Measurements from ENCODE around the gene WDPCP. TPM values are rescaled to one million over a fixed set of nuclear protein-coding genes. Genes with fewer than 3 reads are reported as not detected.
A peak's percentile ranks its signal among the peaks of the same experiment; 100 is the strongest.
"Not testable (repeated sequence)": the region's sequence is repeated elsewhere in the genome, so short reads cannot be mapped to it uniquely, and the experiment has no call there.

The WDPCP gene
- total RNA-seq, 1 donor from 2014 or later: 5.7 TPM

DNA sequence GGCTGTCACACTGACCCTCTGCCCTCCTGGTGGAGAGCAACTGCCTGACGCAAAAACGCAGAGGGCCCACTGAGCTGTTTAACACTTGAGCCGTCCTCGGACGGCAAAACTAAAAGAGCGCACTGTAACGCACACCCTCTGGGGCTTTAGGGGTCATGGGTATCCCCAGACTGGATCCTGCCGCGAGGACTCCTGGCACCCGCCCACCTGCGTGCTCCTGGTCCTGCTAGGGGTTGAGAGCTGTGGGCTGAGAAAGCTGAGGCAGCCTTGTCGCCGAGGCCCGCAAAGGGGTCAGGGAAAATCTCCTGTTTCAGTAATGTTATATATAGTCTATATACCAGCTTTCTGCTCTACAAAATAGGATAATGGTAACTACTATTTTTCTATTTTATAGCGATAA, 39.6 kb upstream of the WDPCP start:
- H3K4me1 Mint-ChIP-seq (ENCODE audit: unreplicated experiment): peaks cover 4% of the 10 kb centered on the region
- peaks cover 3% of the 10 kb centered on the region for H3K9me3 Mint-ChIP-seq (ENCODE audit: unreplicated experiment)
- peaks cover 4% of the 10 kb centered on the region for H3K36me3 Mint-ChIP-seq (ENCODE audit: low read depth, unreplicated experiment)

GRCh38 chr2:63623763-63624162, 35.5 kb upstream of the WDPCP start:
- not testable (repeated sequence) for DNase-seq (ENCODE audit: low spot score); H3K27ac Mint-ChIP-seq (ENCODE audit: unreplicated experiment); H3K4me3 Mint-ChIP-seq (ENCODE audit: unreplicated experiment); H3K27me3 Mint-ChIP-seq (ENCODE audit: unreplicated experiment); H3K9me3 Mint-ChIP-seq (ENCODE audit: unreplicated experiment); H3K4me1 Mint-ChIP-seq (ENCODE audit: unreplicated experiment)
- H3K36me3 Mint-ChIP-seq (ENCODE audit: low read depth, unreplicated experiment): peaks cover 15% of the 10 kb centered on the region

More for the DNA sequence above, 39.6 kb upstream of the WDPCP start:
- Mint-ChIP-seq H3K4me3 (ENCODE audit: unreplicated experiment) (no peak overlapping the region), H3K27ac (ENCODE audit: unreplicated experiment) (no peak overlapping the region), H3K27me3 (ENCODE audit: unreplicated experiment) (no peaks in the 10 kb centered on the region)
- TF ChIP-seq, protein P1, sequence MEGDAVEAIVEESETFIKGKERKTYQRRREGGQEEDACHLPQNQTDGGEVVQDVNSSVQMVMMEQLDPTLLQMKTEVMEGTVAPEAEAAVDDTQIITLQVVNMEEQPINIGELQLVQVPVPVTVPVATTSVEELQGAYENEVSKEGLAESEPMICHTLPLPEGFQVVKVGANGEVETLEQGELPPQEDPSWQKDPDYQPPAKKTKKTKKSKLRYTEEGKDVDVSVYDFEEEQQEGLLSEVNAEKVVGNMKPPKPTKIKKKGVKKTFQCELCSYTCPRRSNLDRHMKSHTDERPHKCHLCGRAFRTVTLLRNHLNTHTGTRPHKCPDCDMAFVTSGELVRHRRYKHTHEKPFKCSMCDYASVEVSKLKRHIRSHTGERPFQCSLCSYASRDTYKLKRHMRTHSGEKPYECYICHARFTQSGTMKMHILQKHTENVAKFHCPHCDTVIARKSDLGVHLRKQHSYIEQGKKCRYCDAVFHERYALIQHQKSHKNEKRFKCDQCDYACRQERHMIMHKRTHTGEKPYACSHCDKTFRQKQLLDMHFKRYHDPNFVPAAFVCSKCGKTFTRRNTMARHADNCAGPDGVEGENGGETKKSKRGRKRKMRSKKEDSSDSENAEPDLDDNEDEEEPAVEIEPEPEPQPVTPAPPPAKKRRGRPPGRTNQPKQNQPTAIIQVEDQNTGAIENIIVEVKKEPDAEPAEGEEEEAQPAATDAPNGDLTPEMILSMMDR (IDR thresholded peaks at IDR 0.05; ENCODE audit: unreplicated experiment): no peak
- no peak for DNase-seq (ENCODE audit: low spot score)

GRCh38 chr2:63622751-63623150, 34.5 kb upstream of the WDPCP start:
- H3K36me3 Mint-ChIP-seq (ENCODE audit: low read depth, unreplicated experiment): peaks cover 15% of the 10 kb centered on the region
- H3K27me3 Mint-ChIP-seq (ENCODE audit: unreplicated experiment): no peaks in the 10 kb centered on the region
- no peak overlapping the region for H3K27ac Mint-ChIP-seq (ENCODE audit: unreplicated experiment)
- TF ChIP-seq, protein P1 (IDR thresholded peaks at IDR 0.05; ENCODE audit: unreplicated experiment): no peak
- H3K9me3 Mint-ChIP-seq (ENCODE audit: unreplicated experiment): peaks cover 3% of the 10 kb centered on the region
- no peak for DNase-seq (ENCODE audit: low spot score)
- H3K4me1 Mint-ChIP-seq (ENCODE audit: unreplicated experiment): peaks cover 6% of the 10 kb centered on the region
- no peak overlapping the region for H3K4me3 Mint-ChIP-seq (ENCODE audit: unreplicated experiment)

DNA sequence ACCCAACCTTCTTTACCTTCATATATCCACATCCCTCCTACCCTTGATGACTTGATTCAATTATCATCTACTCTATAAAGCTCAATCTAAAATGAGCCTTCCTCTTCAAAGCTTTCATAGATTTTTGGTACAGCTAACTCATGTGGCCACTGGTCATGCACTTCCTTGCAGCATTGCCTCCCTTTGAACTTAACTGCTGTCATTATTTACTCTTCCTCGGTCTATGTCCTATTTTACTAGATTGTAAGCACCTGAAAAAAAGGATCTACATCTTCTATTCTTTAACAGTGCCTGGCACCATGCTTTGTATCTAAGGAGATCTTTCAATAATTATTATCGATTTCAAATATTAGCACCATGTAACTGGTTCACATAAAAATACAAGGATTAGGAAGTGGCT, 31.1 kb upstream of the WDPCP start:
- Mint-ChIP-seq H3K4me1 (ENCODE audit: unreplicated experiment) (peaks cover 24% of the 10 kb centered on the region), H3K36me3 (ENCODE audit: low read depth, unreplicated experiment) (peaks cover 11% of the 10 kb centered on the region), H3K27ac (ENCODE audit: unreplicated experiment) (no peak overlapping the region), H3K4me3 (ENCODE audit: unreplicated experiment) (peak overlapping the region; percentile 10), H3K27me3 (ENCODE audit: unreplicated experiment) (peaks cover 3% of the 10 kb centered on the region), H3K9me3 (ENCODE audit: unreplicated experiment) (peaks cover 3% of the 10 kb centered on the region)
- no peak for DNase-seq (ENCODE audit: low spot score)
- TF ChIP-seq, protein P1 (IDR thresholded peaks at IDR 0.05; ENCODE audit: unreplicated experiment): no peak

- TF ChIP-seq, protein P1 (IDR thresholded peaks at IDR 0.05; ENCODE audit: unreplicated experiment): no peak
- DNase-seq (ENCODE audit: low spot score): no peak
- Mint-ChIP-seq H3K27ac (ENCODE audit: unreplicated experiment) (peak overlapping the region; percentile 81), H3K27me3 (ENCODE audit: unreplicated experiment) (peaks cover 3% of the 10 kb centered on the region), H3K4me1 (ENCODE audit: unreplicated experiment) (peaks cover 39% of the 10 kb centered on the region), H3K9me3 (ENCODE audit: unreplicated experiment) (no peaks in the 10 kb centered on the region), H3K36me3 (ENCODE audit: low read depth, unreplicated experiment) (peaks cover 11% of the 10 kb centered on the region), H3K4me3 (ENCODE audit: unreplicated experiment) (no peak overlapping the region)
Measured at GRCh38 chr2:63617366-63617765, 29.1 kb upstream of the WDPCP start.

All from endothelial cell (in vitro differentiated cells).